ENCODE results near the gene RANBP10. TPM values are rescaled to one million over a fixed set of nuclear protein-coding genes. Genes with fewer than 3 reads are reported as not detected.
"Not testable (repeated sequence)": the region's sequence is repeated elsewhere in the genome, so short reads cannot be mapped to it uniquely, and the experiment has no call there.

RANBP10 gene
- 9.8 TPM for polyA plus RNA-seq (2013, experiment 1 of 2; ENCODE audit: insufficient read length)
- 9.7 TPM for polyA plus RNA-seq (2013, experiment 2 of 2; ENCODE audit: insufficient read length)

GRCh38 chr16:67806428-67807147 lies at the start of gene RANBP10, which contains the start of gene TSNAXIP1:
Gene RANBP10, minus strand, starts transcription at chr16:67806560. Its CDS starts 24 bp downstream, at chr16:67806536.
Gene TSNAXIP1, plus strand, starts transcription at chr16:67806889. Its CDS starts 261 bp downstream, at chr16:67807150.
- DNase-seq: peak; percentile 100

DNA sequence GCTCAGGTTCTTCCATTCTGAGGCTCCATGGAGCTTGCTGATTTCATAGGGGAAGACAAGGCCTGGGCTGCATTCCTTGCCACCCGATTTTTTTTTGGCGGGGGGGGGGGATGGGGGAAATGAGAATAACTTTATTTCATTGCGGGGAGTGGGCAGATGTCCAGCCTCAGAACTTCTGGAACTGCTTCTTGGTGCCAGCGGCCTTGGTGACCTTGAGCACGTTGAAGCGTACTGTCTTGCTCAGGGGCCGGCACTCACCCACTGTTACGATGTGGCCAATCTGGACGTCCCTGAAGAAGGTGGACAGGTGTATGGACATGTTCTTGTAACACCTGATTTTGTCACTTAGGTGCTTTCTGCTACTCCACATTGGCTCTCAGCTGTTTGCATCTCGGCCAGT lies 49.4 kb upstream of the RANBP10 start:
- no peak for DNase-seq

DNA sequence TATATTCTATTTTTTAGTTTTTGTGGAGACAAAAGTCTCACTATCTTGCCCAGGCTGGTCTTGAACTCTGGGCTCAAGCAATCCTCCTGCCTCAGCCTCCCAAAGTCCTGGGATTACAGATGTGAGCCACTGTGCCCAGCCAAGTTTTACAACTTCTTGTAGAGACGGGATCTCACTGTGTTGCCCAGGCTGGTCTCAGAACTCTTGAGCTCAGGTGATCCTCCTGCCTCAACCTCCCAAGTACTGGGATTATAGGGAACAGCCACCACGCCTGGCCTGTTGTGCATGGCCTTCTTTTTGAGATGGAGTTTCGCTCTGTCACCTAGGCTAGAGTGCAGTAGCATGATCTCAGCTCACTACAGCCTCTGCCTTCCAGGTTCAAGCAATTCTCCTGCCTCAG lies 47.3 kb upstream of the RANBP10 start:
- no peak for DNase-seq

- no peak for DNase-seq
Measured at GRCh38 chr16:67848118-67848517, 41.8 kb upstream of the RANBP10 start.

DNA sequence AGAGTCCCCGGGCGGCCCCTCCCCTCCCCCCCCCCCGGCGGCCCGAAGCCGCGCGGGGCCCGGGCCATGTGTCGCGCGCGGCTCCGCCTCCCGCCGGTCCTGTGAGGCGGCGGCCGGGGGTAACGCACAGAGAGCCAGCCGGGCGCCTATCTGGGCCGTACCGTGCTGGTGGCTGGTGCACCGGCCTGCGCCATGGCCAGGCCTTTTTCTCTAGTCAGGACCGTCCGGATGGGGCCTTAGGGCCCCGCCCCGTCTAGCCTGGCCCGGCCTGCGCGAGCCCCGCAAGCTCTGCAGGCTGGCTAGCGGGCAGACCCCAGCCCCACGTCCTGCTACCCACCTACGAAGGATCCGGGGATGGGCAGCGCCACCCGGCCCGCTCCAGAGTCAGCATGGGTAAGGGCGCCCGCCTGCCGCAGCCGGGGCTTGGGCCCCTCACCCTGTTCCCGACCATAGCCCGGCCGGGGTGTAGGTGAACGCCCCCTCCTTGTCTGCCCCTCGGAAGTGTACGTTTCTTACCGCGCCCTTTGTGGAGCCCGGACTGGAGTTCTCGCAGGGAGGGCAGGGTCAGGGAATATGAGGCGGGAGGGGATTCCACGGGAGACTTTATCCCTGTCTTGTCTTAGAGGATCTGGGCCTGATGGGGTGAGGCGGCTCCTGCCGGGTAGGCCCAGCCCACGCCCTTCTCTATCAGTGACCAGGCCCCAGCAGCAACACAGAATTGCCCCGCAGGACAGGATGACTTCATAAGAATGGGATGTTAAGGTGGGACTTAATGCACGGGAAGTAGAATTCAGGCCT lies 40.9 kb upstream of the RANBP10 start, which contains the start of gene CENPT:
CENPT (minus strand) TSS at position 630 of the 798 bp plus-strand sequence. CDS start 13,834 bp downstream, outside the sequence.
- peak; percentile 57 for DNase-seq

DNA sequence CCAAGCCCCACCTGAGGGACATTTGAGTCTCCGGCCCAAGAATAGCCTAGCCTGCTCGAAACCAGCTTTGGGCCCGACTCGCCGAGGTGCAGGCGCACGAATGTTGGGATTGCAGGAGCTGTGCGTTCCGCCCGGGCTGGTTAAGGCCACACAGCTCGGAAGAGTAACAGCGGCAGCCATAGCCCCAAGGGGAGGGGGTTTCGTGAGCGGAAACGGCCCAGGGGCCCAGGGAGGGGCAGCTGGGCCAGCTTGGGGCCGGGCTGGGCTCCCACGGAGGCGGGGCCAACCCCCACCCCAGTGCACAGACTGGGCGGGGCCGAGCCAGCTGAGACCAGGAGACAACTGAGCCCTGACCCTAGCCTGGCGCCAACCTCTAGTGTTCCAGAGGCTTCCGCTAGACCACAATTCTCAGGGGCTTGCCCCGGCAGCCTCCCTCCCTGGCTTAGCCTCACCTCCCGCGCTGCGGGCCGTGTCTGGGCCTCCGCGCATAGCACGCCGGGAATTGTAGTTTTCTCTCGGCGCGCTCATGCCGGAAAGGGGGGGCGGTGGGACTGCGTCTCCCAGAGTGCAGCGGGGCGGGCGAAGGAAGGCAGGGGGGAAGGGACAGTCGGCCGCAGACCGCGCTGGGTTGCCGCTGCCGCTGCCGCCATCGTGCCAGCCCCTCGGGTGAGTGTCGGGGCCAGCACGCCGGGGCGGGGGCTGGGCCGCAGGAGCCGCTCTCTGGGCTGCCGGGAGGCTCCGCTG lies 40.1 kb upstream of the RANBP10 start, which contains the start of gene NUTF2:
NUTF2 (plus strand) TSS at position 614 of the 744 bp plus-strand sequence. CDS start 18,198 bp downstream, outside the sequence.
- peak; percentile 97 for DNase-seq

DNA sequence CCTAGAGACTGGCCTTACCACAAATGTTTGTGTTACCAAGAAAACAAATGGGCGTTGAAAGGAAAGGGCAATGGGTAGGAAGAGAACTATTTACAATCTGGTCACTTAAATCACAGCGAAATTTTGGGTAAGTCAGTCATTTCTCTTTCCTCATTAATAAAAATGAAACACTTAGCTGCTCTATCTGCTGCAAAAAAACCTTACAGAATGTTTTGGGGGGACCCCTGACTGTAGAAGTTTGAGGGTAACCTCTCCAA lies 39.6 kb upstream of the RANBP10 start:
- no peak for DNase-seq

DNA sequence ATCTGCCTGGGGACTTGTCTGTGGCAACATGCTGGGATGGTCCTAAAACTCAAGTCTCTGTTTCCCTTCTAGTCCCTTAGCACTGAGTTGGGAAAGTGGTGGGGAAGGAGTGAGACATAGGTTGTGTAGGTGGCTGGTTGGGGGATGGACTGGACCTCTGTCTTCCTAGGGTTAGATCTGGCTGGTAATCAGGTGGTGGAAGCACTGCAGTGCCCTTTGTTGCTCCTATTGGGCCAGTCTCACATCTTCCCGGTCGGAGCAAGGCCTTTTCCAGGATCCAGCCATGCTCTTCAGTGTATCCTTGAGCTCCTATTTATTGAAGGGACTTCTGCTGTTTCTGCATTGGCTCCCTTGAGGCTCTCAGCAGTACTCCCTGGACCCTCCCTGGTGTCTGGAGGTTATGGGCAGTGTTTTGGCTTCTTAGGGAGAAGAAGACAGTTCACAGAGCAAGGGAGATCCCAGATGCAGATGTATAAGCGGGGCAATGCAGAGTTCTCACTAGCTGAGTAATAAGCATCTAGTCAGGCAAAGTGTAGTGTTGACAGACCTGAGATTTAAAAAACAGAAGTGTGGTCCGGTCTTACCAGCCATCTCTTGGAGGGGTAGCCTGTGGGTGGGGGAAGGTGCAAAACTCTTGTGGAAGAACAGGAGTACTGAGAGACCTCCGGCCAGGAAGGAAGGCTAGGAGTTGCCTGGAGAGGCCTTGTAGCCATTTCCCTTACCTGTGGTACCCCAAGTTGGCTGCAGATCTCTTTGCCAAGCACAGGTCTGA lies 39.1 kb upstream of the RANBP10 start:
- no peak for DNase-seq

DNA sequence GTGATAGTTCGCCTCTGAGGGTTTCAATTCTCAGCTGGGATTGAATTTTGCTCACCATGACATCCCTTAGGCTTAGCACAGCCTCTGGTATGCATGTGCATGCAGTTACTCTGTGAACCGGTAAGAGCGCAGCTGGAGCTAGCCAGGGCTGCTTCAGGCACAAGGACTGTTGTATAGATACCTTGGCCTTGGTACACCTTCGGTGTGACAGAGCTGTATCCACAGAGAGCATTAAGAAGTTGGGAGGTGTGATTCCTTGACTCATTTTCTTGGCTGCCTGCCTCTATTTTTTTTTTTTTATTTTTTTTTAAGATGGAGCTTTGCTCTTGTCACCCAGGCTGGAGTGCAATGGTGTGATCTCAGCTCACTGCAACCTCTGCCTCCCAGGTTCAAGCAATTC lies 38.1 kb upstream of the RANBP10 start:
- DNase-seq: peak; percentile 36

- no peak for DNase-seq
Measured at GRCh38 chr16:67843343-67843765, 37.0 kb upstream of the RANBP10 start.

DNA sequence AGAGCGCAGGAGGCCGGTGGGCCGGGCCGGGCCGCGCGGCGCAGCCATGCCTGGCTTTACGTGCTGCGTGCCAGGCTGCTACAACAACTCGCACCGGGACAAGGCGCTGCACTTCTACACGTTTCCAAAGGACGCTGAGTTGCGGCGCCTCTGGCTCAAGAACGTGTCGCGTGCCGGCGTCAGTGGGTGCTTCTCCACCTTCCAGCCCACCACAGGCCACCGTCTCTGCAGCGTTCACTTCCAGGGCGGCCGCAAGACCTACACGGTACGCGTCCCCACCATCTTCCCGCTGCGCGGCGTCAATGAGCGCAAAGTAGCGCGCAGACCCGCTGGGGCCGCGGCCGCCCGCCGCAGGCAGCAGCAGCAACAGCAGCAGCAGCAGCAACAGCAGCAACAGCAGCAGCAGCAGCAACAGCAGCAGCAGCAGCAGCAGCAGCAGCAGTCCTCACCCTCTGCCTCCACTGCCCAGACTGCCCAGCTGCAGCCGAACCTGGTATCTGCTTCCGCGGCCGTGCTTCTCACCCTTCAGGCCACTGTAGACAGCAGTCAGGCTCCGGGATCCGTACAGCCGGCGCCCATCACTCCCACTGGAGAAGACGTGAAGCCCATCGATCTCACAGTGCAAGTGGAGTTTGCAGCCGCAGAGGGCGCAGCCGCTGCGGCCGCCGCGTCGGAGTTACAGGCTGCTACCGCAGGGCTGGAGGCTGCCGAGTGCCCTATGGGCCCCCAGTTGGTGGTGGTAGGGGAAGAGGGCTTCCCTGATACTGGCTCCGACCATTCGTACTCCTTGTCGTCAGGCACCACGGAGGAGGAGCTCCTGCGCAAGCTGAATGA lies 36.4 kb upstream of the RANBP10 start:
- DNase-seq: peak; percentile 54

DNA sequence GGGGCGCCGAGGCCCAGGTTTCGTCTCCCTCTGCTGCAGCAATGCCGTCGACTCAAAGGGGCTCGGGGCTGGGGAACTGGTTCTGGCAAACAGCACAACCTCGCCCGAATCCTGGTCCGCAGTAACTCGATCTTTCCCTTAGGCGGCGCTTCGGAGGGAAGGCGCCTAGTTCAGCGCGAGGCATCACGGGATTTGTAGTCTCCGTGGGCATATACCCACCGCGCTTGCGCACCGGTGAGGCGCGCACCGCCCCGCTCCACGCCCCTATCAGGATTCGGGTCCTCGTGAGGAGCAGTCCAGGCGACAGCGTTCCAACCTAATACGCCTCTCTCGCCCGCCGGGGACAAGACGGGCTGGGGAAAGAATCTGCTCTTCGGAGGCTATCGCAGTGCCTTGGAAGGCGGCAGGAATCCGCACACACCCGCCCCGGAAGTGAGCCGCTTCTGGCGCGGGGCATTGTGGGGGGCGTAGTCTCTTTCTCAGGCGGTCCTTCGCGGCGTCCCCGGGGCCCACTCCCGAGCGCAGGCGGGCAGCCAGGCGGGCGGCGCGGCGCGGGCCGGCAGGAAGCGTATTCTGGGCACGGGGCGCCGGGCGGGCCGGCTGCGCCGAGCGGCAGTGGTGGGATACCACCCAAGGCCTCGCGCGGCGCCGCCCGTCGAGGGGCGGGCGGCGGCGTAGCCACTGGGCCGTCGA lies 35.6 kb upstream of the RANBP10 start, which contains the start of gene THAP11:
THAP11 (plus strand) TSS at position 505 of the 693 bp plus-strand sequence. CDS start 235 bp downstream, outside the sequence.
- DNase-seq: peak; percentile 95

- no peak for DNase-seq
Measured at GRCh38 chr16:67841198-67841815, 34.9 kb upstream of the RANBP10 start.

GRCh38 chr16:67837811-67838210 lies 31.5 kb upstream of the RANBP10 start:
- DNase-seq: no peak

DNA sequence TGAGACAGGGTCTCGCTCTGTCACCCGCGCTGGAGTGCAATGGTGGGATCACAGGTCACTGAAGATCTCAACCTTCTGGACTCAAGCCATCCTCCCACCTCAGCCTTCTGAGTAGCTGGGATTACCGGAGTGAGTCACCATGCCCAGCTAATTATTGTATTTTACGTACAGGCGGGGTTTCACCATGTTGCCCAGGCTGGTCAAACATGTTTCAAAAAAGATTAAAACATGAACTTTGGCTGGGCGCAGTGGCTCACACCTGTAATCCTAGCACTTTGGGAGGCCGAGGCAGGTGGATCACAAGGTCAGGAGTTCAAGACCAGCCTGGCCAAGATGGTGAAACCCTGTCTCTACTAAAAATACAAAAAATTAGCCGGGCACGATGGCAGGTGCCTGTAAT lies 30.8 kb upstream of the RANBP10 start:
- not testable (repeated sequence) for DNase-seq

- DNase-seq: no peak
Measured at GRCh38 chr16:67834242-67834614, 27.9 kb upstream of the RANBP10 start.

DNA sequence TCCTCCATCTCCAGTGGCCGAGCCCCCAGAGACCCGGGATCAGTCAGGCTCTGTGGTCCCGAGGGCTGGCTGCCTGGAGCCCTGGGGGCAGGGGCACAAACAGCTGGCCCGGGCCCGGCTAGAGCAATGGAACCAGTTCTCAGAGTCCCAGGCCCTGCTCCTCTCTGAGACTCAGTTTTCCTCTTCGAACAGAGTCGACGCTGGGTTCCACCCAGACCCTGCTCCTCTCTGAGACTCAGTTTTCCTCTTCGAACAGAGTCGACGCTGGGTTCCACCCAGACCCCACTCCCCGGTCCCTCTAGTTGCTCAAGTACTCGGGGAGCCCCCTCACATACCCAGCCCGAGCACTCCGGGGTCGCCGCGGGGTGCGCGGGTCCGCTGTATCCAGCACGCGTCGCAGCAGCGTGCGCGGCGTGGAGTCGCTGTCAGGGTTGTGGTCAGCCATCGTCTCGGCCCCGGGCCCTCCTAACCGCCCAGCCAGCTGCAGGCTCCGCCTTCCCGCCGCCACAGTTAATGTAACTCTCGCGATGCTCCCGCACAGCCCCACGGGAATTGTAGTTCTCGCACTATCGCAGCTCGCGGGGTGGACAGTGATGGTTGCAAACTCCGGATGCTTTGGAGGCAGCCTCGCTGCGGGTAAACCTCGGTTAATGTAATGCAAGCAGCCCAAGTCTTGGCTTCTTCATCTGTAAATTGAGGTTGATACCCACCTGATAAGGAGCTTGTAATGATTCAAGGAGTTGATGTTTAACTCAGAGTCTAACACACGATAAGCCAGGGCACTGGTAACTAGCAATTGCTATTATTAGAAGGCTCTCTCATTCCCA lies 27.3 kb upstream of the RANBP10 start:
- DNase-seq: peak; percentile 90

- peak; percentile 77 for DNase-seq
Measured at GRCh38 chr16:67833030-67833414, 26.7 kb upstream of the RANBP10 start.

GRCh38 chr16:67828651-67829050 lies 22.3 kb upstream of the RANBP10 start:
- no peak for DNase-seq
